Lower leg skin (tissue), 4 donors: ENCODE results near the gene GCHFR. TPM values are rescaled to one million over a fixed set of nuclear protein-coding genes. Genes with fewer than 3 reads are reported as not detected.

Experiments
- DNase-seq, 2 donors: peaks; one replicate each; pipeline ENCODE4 v3.0.0-alpha.2; 2019; ENCODE audit warnings: low spot score in 2 of 2
- H3K4me3 ChIP-seq: fragments of 200-600 bp; sonication (generic); 2 replicates; pipeline ENCODE4 v1.5.1; 2017; ENCODE audit warnings: mild to moderate bottlenecking, low read depth; ENCODE audit not compliant: poor library complexity, severe bottlenecking
- CTCF ChIP-seq, 3 donors: fragments of 450-650 bp; IDR thresholded peaks; one replicate each; pipeline ENCODE4 v1.5.1; 2016; ENCODE audit warnings: antibody characterized with exemption in 3 of 3, mild to moderate bottlenecking in 3 of 3, moderate library complexity in 2 of 3
- POLR2A ChIP-seq, 2 donors: fragments of 450-650 bp; IDR thresholded peaks; one replicate each; pipeline ENCODE4 v1.6.1; 2016 to 2017; ENCODE audit warnings: antibody characterized with exemption in 2 of 2, mild to moderate bottlenecking in 1 of 2, moderate library complexity in 1 of 2
- WGBS, 2 donors: methylation state at CpG; one replicate each; pipeline ENCODE4 v1.1.5; 2018; 5-methylcytosine and 5-hydroxymethylcytosine counted together
- intact Hi-C: fragments of 100-400 bp; cut with DNase I; formaldehyde crosslinking; loops from one replicate; pipeline ENCODE4 v1.15.0; 2023; ENCODE audit warnings: low total_unique reads
- total RNA-seq, 4 donors: library from RNA; depleted of rRNA; stranded (reverse); fragments of >200 nt; gene quantifications; one replicate each; pipeline ENCODE4 v1.1.0, GENCODE V29; 2016

GCHFR gene
- total RNA-seq, 4 donors from 2014 or later: 59.8 to 97.7 (median 88.6) TPM

DNA sequence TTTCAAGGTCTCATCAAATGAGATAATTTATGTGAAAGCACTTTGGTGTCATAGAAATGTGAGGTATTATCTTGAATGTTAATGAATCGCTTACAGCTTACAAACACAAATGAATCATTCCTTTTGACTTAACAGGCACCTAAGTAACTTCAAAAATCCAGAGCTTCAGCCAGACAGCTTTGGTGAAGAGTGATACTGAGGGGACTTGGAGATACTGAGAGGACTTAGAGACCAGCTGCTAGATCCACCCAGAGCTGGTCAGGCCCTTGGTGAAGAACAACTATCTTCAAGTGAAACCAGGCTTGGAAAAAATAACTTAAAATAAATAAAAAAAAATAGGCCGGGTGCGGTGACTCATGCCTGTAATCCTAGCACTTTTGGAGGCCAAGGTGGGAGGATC is 26.9 kb downstream of the GCHFR start:
- TF ChIP-seq POLR2A (IDR thresholded peaks at IDR 0.05) (no peak), CTCF (IDR thresholded peaks at IDR 0.05) (no peak)
- intact Hi-C loops: no loop called here
- DNase-seq: no peak
- 68 to 83% methylated on average over 3 of the region's 3 CpGs for WGBS, 2 donors
- no peak overlapping the region for H3K4me3 ChIP-seq

- intact Hi-C loops: no loop called here
- H3K4me3 ChIP-seq: no peak overlapping the region
- WGBS, 2 donors: 83 to 92% methylated on average over 3 of the region's 3 CpGs
- no peak for DNase-seq
- TF ChIP-seq CTCF (IDR thresholded peaks at IDR 0.05) (no peak), POLR2A (IDR thresholded peaks at IDR 0.05) (no peak)
These were observed 28.5 kb downstream of the GCHFR start for GRCh38 chr15:40792394-40792793.

GRCh38 chr15:40793216-40793989 is 29.5 kb downstream of the GCHFR start:
- TF ChIP-seq POLR2A (IDR thresholded peaks at IDR 0.05) (no peak), CTCF (IDR thresholded peaks at IDR 0.05) (no peak)
- no peak overlapping the region for H3K4me3 ChIP-seq
- intact Hi-C loops: no loop called here
- no peak for DNase-seq
- 53 to 67% methylated on average over 9 of the region's 9 CpGs for WGBS, 2 donors

DNA sequence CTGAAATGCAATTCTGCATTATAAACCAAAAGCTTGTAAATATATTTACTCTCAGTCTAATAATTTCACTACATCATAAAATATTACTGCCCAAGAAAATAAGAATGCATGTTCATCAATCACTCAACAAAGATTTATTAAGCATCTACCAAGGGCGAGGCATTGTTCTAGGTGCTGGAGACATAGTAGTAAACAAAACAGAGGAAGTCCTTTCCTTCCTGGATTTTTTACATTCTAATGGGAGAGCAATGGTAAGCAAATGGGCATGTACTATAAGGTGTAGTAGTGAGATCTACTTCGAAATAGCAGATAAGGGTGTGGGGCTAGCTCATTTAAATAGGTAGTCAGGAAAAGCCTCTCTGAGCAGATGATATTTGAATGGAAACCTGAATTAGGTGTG is 32.2 kb downstream of the GCHFR start:
- TF ChIP-seq CTCF (IDR thresholded peaks at IDR 0.05) (no peak), POLR2A (IDR thresholded peaks at IDR 0.05) (no peak)
- H3K4me3 ChIP-seq: no peak overlapping the region
- no peak for DNase-seq
- 60 to 72% methylated on average over 2 of the region's 2 CpGs for WGBS, 2 donors
- intact Hi-C loops: no loop called here

DNA sequence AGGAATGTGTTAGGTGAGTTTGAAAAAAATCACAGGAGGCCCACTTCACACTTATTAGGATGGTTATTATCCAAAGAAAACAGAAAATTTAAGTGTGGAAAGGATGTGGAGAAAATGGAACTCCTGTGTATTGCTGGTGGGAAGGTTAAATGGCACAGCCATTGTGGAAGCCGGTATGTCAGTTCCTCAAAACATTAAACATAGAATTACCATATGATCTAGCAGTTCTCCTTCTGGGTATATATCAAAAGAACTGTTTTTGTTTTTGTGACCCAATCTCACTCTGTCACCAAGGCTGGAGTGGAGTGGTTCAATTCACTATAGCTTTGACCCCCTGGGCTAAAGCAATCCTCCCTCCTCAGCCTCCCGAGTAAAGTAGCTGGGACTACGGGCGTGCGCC is 32.6 kb downstream of the GCHFR start:
- no peak for DNase-seq
- WGBS, 2 donors: 88 to 95% methylated on average over 5 of the region's 5 CpGs
- no peak for TF ChIP-seq POLR2A (IDR thresholded peaks at IDR 0.05)
- no peak for TF ChIP-seq CTCF (IDR thresholded peaks at IDR 0.05)
- no peak overlapping the region for H3K4me3 ChIP-seq
- intact Hi-C loops: no loop called here

DNA sequence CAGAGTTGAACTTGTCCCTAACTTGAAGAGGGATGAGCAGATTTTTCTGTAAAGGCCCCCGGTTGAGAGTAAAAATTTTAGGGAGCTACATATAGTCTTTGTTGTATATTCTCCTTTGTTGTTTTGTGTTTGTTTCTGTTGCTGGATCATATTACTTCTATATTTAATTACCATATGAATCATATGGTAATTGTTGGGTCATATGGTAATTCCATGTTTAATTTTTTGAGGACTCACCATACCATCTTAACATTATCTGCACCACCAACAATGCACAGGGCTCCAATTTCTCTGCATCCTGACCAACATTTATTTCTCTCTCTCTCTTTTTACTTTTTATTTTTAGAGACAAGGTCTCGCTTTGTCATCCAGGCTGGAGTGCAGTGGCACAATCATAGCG is 35.7 kb downstream of the GCHFR start:
- TF ChIP-seq CTCF (IDR thresholded peaks at IDR 0.05): no peak
- TF ChIP-seq POLR2A (IDR thresholded peaks at IDR 0.05): no peak
- 85 to 88% methylated on average over 3 of the region's 3 CpGs for WGBS, 2 donors
- no peak for DNase-seq
- no peak overlapping the region for H3K4me3 ChIP-seq
- intact Hi-C loops: no loop called here
